Anterior cingulate cortex (tissue), 58 donors: ENCODE data around the gene RPS28.
"Not testable (repeated sequence)": the region's sequence is repeated elsewhere in the genome, so short reads cannot be mapped to it uniquely, and the experiment has no call there.

Source experiments
- DNase-seq, 58 donors: peaks; one replicate each; lab custom pipeline; 2025; lab: John Stamatoyannopoulos, UW

The RPS28 gene

GRCh38 chr19:8321067-8321985, at the start of gene RPS28, which contains the start of gene NDUFA7:
Gene RPS28, plus strand, starts transcription at chr19:8321496. Its CDS starts 35 bp downstream, at chr19:8321531.
Gene NDUFA7, minus strand, starts transcription at chr19:8321375. Its CDS starts 17 bp downstream, at chr19:8321358.
- DNase-seq, result peak; percentile 60 to 97 (median 94)

GRCh38 chr19:8276508-8276907, 44.8 kb upstream of the RPS28 start:
- not testable (repeated sequence) for DNase-seq

GRCh38 chr19:8291337-8291736, 30.0 kb upstream of the RPS28 start:
- not testable (repeated sequence) for DNase-seq

- peak in 2 of 58 donors; percentile 5 to 15 for DNase-seq
These were observed 19.0 kb upstream of the RPS28 start for GRCh38 chr19:8302357-8302691.

GRCh38 chr19:8302734-8303133, 18.6 kb upstream of the RPS28 start:
- DNase-seq, result no peak

- DNase-seq, result no peak
These were observed 16.3 kb upstream of the RPS28 start for GRCh38 chr19:8304841-8305621.

- no peak for DNase-seq
These were observed 15.5 kb upstream of the RPS28 start for GRCh38 chr19:8305798-8306197.

GRCh38 chr19:8306235-8307054, 14.9 kb upstream of the RPS28 start:
- DNase-seq, result no peak

- no peak for DNase-seq
These were observed 13.8 kb upstream of the RPS28 start for GRCh38 chr19:8307400-8307964.

GRCh38 chr19:8307965-8308866, 13.1 kb upstream of the RPS28 start, which contains the start of gene CD320:
Gene CD320, minus strand, starts transcription at chr19:8308358. Its CDS starts 68 bp downstream, at chr19:8308290.
- peak; percentile 32 to 94 (median 82) for DNase-seq

- DNase-seq, result no peak
These were observed 12.4 kb upstream of the RPS28 start for GRCh38 chr19:8308891-8309291.

GRCh38 chr19:8310342-8311055, 10.8 kb upstream of the RPS28 start:
- no peak for DNase-seq

- DNase-seq, result no peak
These were observed 9.6 kb upstream of the RPS28 start for GRCh38 chr19:8311461-8312260.

- DNase-seq, result not testable (repeated sequence)
These were observed 6.2 kb upstream of the RPS28 start for GRCh38 chr19:8314981-8315640.

- DNase-seq, result no peak
These were observed 4.8 kb upstream of the RPS28 start for GRCh38 chr19:8316351-8317125.

- DNase-seq, result not testable (repeated sequence)
These were observed 2.5 kb upstream of the RPS28 start for GRCh38 chr19:8318835-8319234.
